Fibroblast of lung (primary cell): Measurements from ENCODE around the gene ROBO2. TPM values are rescaled to one million over a fixed set of nuclear protein-coding genes. Genes with fewer than 3 reads are reported as not detected.
A peak's percentile ranks its signal among the peaks of the same experiment; 100 is the strongest.

ENCODE experiments used
- DNase-seq, 2 donors: peaks; one replicate each; pipeline versions ENCODE4 v3.0.0 to v3.0.0-alpha.2; 2010; ENCODE audit warnings: low read depth in 2 of 2
- H2AFZ ChIP-seq: 2 replicates; pipeline ENCODE4 v1.5.1; 2012; ENCODE audit warnings: low read length, control low read depth, inconsistent platforms
- H3K27ac ChIP-seq: 2 replicates; pipeline ENCODE4 v1.5.1; 2011; ENCODE audit warnings: low read length, control low read depth; ENCODE audit not compliant: insufficient read depth
- H3K27me3 ChIP-seq: 2 replicates; pipeline ENCODE4 v1.5.1; 2011; ENCODE audit warnings: mild to moderate bottlenecking, low read length; ENCODE audit not compliant: control insufficient read depth, insufficient read depth
- H3K36me3 ChIP-seq: 2 replicates; pipeline ENCODE4 v1.5.1; 2011; ENCODE audit warnings: low read length; ENCODE audit not compliant: control insufficient read depth, insufficient read depth
- H3K4me1 ChIP-seq: 2 replicates; pipeline ENCODE4 v1.5.1; 2011; ENCODE audit warnings: low read length; ENCODE audit not compliant: control insufficient read depth, insufficient read depth; ENCODE audit errors: extremely low read depth
- H3K4me2 ChIP-seq: 2 replicates; pipeline ENCODE4 v1.5.1; 2011; ENCODE audit warnings: low read length, control low read depth; ENCODE audit not compliant: insufficient read depth; ENCODE audit errors: extremely low read depth
- H3K4me3 ChIP-seq, 4 experiments: fragments of 200-600 bp in 1 of 4; sonication (generic) in 1 of 4; replicated peaks in 1 of 4; 2 replicates each; pipeline ENCODE4 v1.5.1; 2011 to 2016; ENCODE audit warnings: low read length in 4 of 4, low read depth in 3 of 4, mild to moderate bottlenecking in 3 of 4, control low read depth in 2 of 4, inconsistent platforms in 1 of 4, mixed read lengths in 1 of 4; ENCODE audit not compliant: insufficient read depth in 1 of 4; ENCODE audit errors: control extremely low read depth in 1 of 4
- H3K79me2 ChIP-seq: 2 replicates; pipeline ENCODE4 v1.5.1; 2012; ENCODE audit warnings: mild to moderate bottlenecking, low read length, inconsistent platforms; ENCODE audit not compliant: control insufficient read depth, insufficient read depth
- H3K9ac ChIP-seq: 2 replicates; pipeline ENCODE4 v1.5.1; 2011; ENCODE audit warnings: mild to moderate bottlenecking, low read length, control low read depth; ENCODE audit not compliant: insufficient read depth
- H3K9me3 ChIP-seq: 2 replicates; pipeline ENCODE4 v1.5.1; 2012; ENCODE audit warnings: low read depth, low read length; ENCODE audit not compliant: control insufficient read depth, insufficient read depth
- H4K20me1 ChIP-seq: 2 replicates; pipeline ENCODE4 v1.5.1; 2011; ENCODE audit warnings: low read length; ENCODE audit not compliant: control insufficient read depth, insufficient read depth; ENCODE audit errors: extremely low read depth
- CTCF ChIP-seq, 2 donors: IDR thresholded peaks in 1 of 2; conservative IDR thresholded peaks in 1 of 2; 1 replicate in 1 of 2; 2 replicates in 1 of 2; pipeline ENCODE4 v1.5.1; 2011 to 2012; ENCODE audit warnings: low read length in 2 of 2, control low read depth in 1 of 2, inconsistent platforms in 1 of 2, low read depth in 1 of 2, mild to moderate bottlenecking in 1 of 2
- EZH2 ChIP-seq: IDR thresholded peaks from 2 replicates; pipeline ENCODE4 v1.5.1; 2012; ENCODE audit warnings: low read length, control low read depth, mild to moderate bottlenecking; ENCODE audit errors: missing control alignments
- polyA plus RNA-seq, 2 donors: library from polyadenylated mRNA; depleted of rRNA in 1 of 2; stranded (reverse) in 1 of 2; unstranded in 1 of 2; fragments of >200 nt; gene quantifications; 2 replicates each; pipeline ENCODE4 v1.2.1, GENCODE V29; 2011 to 2012; ENCODE audit warnings: missing spikeins in 1 of 2
- total RNA-seq: library from RNA; depleted of rRNA; stranded (reverse); fragments of >200 nt; gene quantifications from 2 replicates; pipeline ENCODE4 v1.2.1, GENCODE V29; 2014

ROBO2 gene
- total and polyA plus RNA-seq, 2 donors (not counting 1 experiment from before 2014, with no cell fraction given), result 0.83 to 1.5 TPM

GRCh38 chr3:77563012-77563411 lies 523.1 kb downstream of the ROBO2 start:
- Histone ChIP-seq H2AFZ (no peak overlapping the region), H3K9ac (no peak overlapping the region), H3K36me3 (no peaks in the 10 kb centered on the region)

GRCh38 chr3:77566055-77566454 lies 526.2 kb downstream of the ROBO2 start:
- H3K79me2 ChIP-seq, result no peaks in the 10 kb centered on the region
- no peaks in the 10 kb centered on the region for H4K20me1 ChIP-seq

More at GRCh38 chr3:77563012-77563411, 523.1 kb downstream of the ROBO2 start:
- H3K4me3 ChIP-seq, result no peak overlapping the region
- H3K27me3 ChIP-seq, result no peaks in the 10 kb centered on the region
- H3K79me2 ChIP-seq, result no peaks in the 10 kb centered on the region
- H3K4me1 ChIP-seq, result no peaks in the 10 kb centered on the region
- no peak overlapping the region for H3K27ac ChIP-seq
- no peaks in the 10 kb centered on the region for H4K20me1 ChIP-seq
- no peak for DNase-seq
- H3K4me2 ChIP-seq, result no peak overlapping the region
- no peaks in the 10 kb centered on the region for H3K9me3 ChIP-seq
- no peak for TF ChIP-seq EZH2

GRCh38 chr3:77571971-77572715 lies 532.2 kb downstream of the ROBO2 start:
- TF ChIP-seq EZH2, result no peak
- TF ChIP-seq CTCF (conservative IDR thresholded peaks at IDR 0.05 in 1 of 2, IDR thresholded peaks at IDR 0.05 in 1 of 2; ENCODE audit: low read depth in 1 of 2, low read length in 2 of 2), result no peak
- no peaks in the 10 kb centered on the region for H3K36me3 ChIP-seq
- H3K27ac ChIP-seq, result no peak overlapping the region

More at GRCh38 chr3:77566055-77566454, 526.2 kb downstream of the ROBO2 start:
- Histone ChIP-seq H3K9me3 (no peaks in the 10 kb centered on the region), H3K4me3 (no peak overlapping the region), H3K4me2 (no peak overlapping the region), H3K36me3 (no peaks in the 10 kb centered on the region), H3K27me3 (no peaks in the 10 kb centered on the region), H2AFZ (no peak overlapping the region), H3K9ac (no peak overlapping the region), H3K4me1 (no peaks in the 10 kb centered on the region), H3K27ac (no peak overlapping the region)
- TF ChIP-seq CTCF (conservative IDR thresholded peaks at IDR 0.05 in 1 of 2, IDR thresholded peaks at IDR 0.05 in 1 of 2; ENCODE audit: low read depth in 1 of 2, low read length in 2 of 2) (no peak), EZH2 (no peak)
- DNase-seq, result no peak

More at GRCh38 chr3:77571971-77572715, 532.2 kb downstream of the ROBO2 start:
- H4K20me1 ChIP-seq, result no peaks in the 10 kb centered on the region
- DNase-seq, result peak in 1 of 2 donors; percentile 15
- no peak overlapping the region for H2AFZ ChIP-seq
- H3K27me3 ChIP-seq, result no peaks in the 10 kb centered on the region
- no peak overlapping the region for H3K9ac ChIP-seq
- no peaks in the 10 kb centered on the region for H3K4me1 ChIP-seq
- H3K79me2 ChIP-seq, result no peaks in the 10 kb centered on the region
- H3K9me3 ChIP-seq, result no peaks in the 10 kb centered on the region
- no peak overlapping the region for H3K4me3 ChIP-seq
- H3K4me2 ChIP-seq, result no peak overlapping the region
